IMR-90 (cell line): ENCODE results near the gene PRSS50. TPM values are rescaled to one million over a fixed set of nuclear protein-coding genes. Genes with fewer than 3 reads are reported as not detected.

Experiments used
- ATAC-seq: fragments of 200-7000 bp; cut with Tn5 transposase; 2 replicates; pipeline ENCODE4 v1.9.1; 2020; ENCODE audit warnings: low read depth, mild to moderate bottlenecking, moderate library complexity
- BruUV-seq: library from RNA; stranded (reverse); fragments of 400-500 nt; replicated peaks from 2 replicates; lab custom pipeline; 2021; lab: Mats Ljungman, UMichigan
- CTCF ChIA-PET: fragments of 300-600 bp; formaldehyde crosslinking; extraction: SDS; loops from one replicate; lab custom pipeline; 2021; ENCODE audit warnings: antibody characterized with exemption; lab: Yijun Ruan, JAX
- POLR2A ChIA-PET: fragments of 300-600 bp; sonication (Branson Sonifier 250); formaldehyde crosslinking; loops from one replicate; lab custom pipeline; 2022; ENCODE audit warnings: antibody characterized with exemption; ENCODE audit not compliant: unreplicated experiment; lab: Charles Lee
- DNase-seq: peaks from one replicate; pipeline ENCODE4 v3.0.0; 2013
- H2AFZ ChIP-seq: replicated peaks from 2 replicates; pipeline ENCODE3; 2013; ENCODE audit warnings: low read length, mild to moderate bottlenecking; ENCODE audit not compliant: poor library complexity
- H2AK5ac ChIP-seq: 2 replicates; pipeline ENCODE4 v1.6.1; 2013; ENCODE audit warnings: low read depth, low read length, inconsistent platforms
- H2AK9ac ChIP-seq: replicated peaks from 2 replicates; pipeline ENCODE3; 2013; ENCODE audit warnings: mild to moderate bottlenecking, low read depth, low read length, moderate library complexity; ENCODE audit not compliant: poor library complexity
- H2BK120ac ChIP-seq: 2 replicates; pipeline ENCODE4 v1.6.1; 2013; ENCODE audit warnings: low read depth, low read length, inconsistent platforms
- H2BK15ac ChIP-seq: 3 replicates; pipeline ENCODE4 v1.6.1; 2013; ENCODE audit warnings: low read depth, low read length, inconsistent platforms
- H2BK20ac ChIP-seq: 2 replicates; pipeline ENCODE4 v1.6.1; 2013; ENCODE audit warnings: low read depth, mild to moderate bottlenecking, inconsistent platforms, low read length, moderate library complexity
- H2BK5ac ChIP-seq: 2 replicates; pipeline ENCODE4 v1.6.1; 2013; ENCODE audit warnings: mild to moderate bottlenecking, low read depth, low read length, inconsistent platforms; ENCODE audit not compliant: poor library complexity, severe bottlenecking
- H3K14ac ChIP-seq: replicated peaks from 2 replicates; pipeline ENCODE4 v1.6.1; 2013; ENCODE audit warnings: low read depth, low read length, inconsistent platforms
- H3K18ac ChIP-seq: 2 replicates; pipeline ENCODE4 v1.6.1; 2013; ENCODE audit warnings: low read depth, low read length, control low read depth
- H3K23ac ChIP-seq: 2 replicates; pipeline ENCODE4 v1.6.1; 2013; ENCODE audit warnings: low read depth, low read length, inconsistent platforms
- H3K27ac ChIP-seq: 2 replicates; pipeline ENCODE4 v1.5.1; 2013; ENCODE audit warnings: mild to moderate bottlenecking, control low read depth, low read length; ENCODE audit not compliant: insufficient read depth
- H3K27me3 ChIP-seq: 2 replicates; pipeline ENCODE4 v1.6.1; 2013; ENCODE audit warnings: low read length; ENCODE audit not compliant: control insufficient read depth, insufficient read depth
- H3K36me3 ChIP-seq: 2 replicates; pipeline ENCODE4 v1.6.1; 2013; ENCODE audit warnings: low read length, mixed read lengths; ENCODE audit not compliant: control insufficient read depth, insufficient read depth
- H3K4ac ChIP-seq: 2 replicates; pipeline ENCODE4 v1.6.1; 2013; ENCODE audit warnings: low read depth, low read length, inconsistent platforms
- H3K4me1 ChIP-seq: 2 replicates; pipeline ENCODE4 v1.6.1; 2013; ENCODE audit warnings: low read length, mixed read lengths; ENCODE audit not compliant: control insufficient read depth, insufficient read depth
- H3K4me2 ChIP-seq: 2 replicates; pipeline ENCODE4 v1.6.1; 2013; ENCODE audit warnings: low read depth, mild to moderate bottlenecking, control low read depth, low read length, moderate library complexity
- H3K4me3 ChIP-seq: 2 replicates; pipeline ENCODE4 v1.5.1; 2013; ENCODE audit warnings: low read depth, mild to moderate bottlenecking, control low read depth, low read length, moderate library complexity; ENCODE audit not compliant: insufficient read depth
- H3K56ac ChIP-seq: 2 replicates; pipeline ENCODE4 v1.6.1; 2013; ENCODE audit warnings: low read length, inconsistent platforms; ENCODE audit not compliant: insufficient read depth; ENCODE audit errors: extremely low read depth
- H3K79me1 ChIP-seq, 2 experiments: 2 replicates each; pipeline ENCODE4 v1.6.1; 2013; ENCODE audit warnings: low read length in 2 of 2, inconsistent platforms in 1 of 2, low read depth in 1 of 2
- H3K9ac ChIP-seq: 2 replicates; pipeline ENCODE4 v1.6.1; 2013; ENCODE audit warnings: low read depth, low read length, control low read depth
- H3K9me1 ChIP-seq: 2 replicates; pipeline ENCODE4 v1.6.1; 2013; ENCODE audit warnings: low read length, inconsistent platforms; ENCODE audit not compliant: insufficient read depth
- H3K9me3 ChIP-seq: 2 replicates; pipeline ENCODE4 v1.6.1; 2013; ENCODE audit warnings: low read length; ENCODE audit not compliant: control insufficient read depth, insufficient read depth
- H4K20me1 ChIP-seq: 2 replicates; pipeline ENCODE4 v1.6.1; 2013; ENCODE audit warnings: low read length, inconsistent platforms; ENCODE audit not compliant: insufficient read depth
- H4K5ac ChIP-seq: 2 replicates; pipeline ENCODE4 v1.6.1; 2013; ENCODE audit warnings: mild to moderate bottlenecking, low read depth, low read length, control low read depth
- H4K8ac ChIP-seq, 2 experiments: 2 replicates each; pipeline ENCODE4 v1.6.1; 2013; ENCODE audit warnings: low read depth in 2 of 2, low read length in 2 of 2, control low read depth in 1 of 2, inconsistent platforms in 1 of 2
- H4K91ac ChIP-seq: 2 replicates; pipeline ENCODE4 v1.6.1; 2013; ENCODE audit warnings: low read depth, low read length, inconsistent platforms; ENCODE audit not compliant: insufficient read depth
- BHLHE40 ChIP-seq: fragments of 150-350 bp; IDR thresholded peaks from 2 replicates; pipeline ENCODE4 v1.6.1; 2016; ENCODE audit warnings: mild to moderate bottlenecking, low read depth, low read length
- CEBPB ChIP-seq: IDR thresholded peaks from 2 replicates; pipeline ENCODE4 v1.6.1; 2012; ENCODE audit warnings: low read depth, low read length, improper control_type of control experiment
- CHD1 ChIP-seq: IDR thresholded peaks from 2 replicates; pipeline ENCODE4 v1.6.1; 2012; ENCODE audit warnings: low read depth, low read length, improper control_type of control experiment
- MAFK ChIP-seq: IDR thresholded peaks from 2 replicates; pipeline ENCODE4 v1.6.1; 2012; ENCODE audit warnings: low read depth, low read length, improper control_type of control experiment
- MAZ ChIP-seq: IDR thresholded peaks from 2 replicates; pipeline ENCODE4 v1.6.1; 2012; ENCODE audit warnings: low read depth, mild to moderate bottlenecking, low read length, improper control_type of control experiment, moderate library complexity, borderline replicate concordance
- NFE2L2 ChIP-seq: fragments of 150-350 bp; IDR thresholded peaks from 2 replicates; pipeline ENCODE4 v1.6.1; 2016; ENCODE audit warnings: low read depth, mild to moderate bottlenecking, low read length
- RCOR1 ChIP-seq: IDR thresholded peaks from 2 replicates; pipeline ENCODE4 v1.6.1; 2012; ENCODE audit warnings: mild to moderate bottlenecking, low read length, improper control_type of control experiment; ENCODE audit not compliant: insufficient replicate concordance
- SMC3 ChIP-seq: fragments of 150-350 bp; IDR thresholded peaks from 2 replicates; pipeline ENCODE4 v1.6.1; 2016; ENCODE audit warnings: low read depth, mild to moderate bottlenecking, antibody characterized with exemption, low read length, moderate library complexity
- WGBS, 2 experiments: methylation state at CpG; one replicate each; pipeline versions ENCODE4 v1.1.5 to v1.1.7; 2013; ENCODE audit warnings: missing lambda C conversion rate in 2 of 2; ENCODE audit not compliant: insufficient read length in 1 of 2; ENCODE audit errors: extremely low coverage in 2 of 2; 5-methylcytosine and 5-hydroxymethylcytosine counted together
- dilution Hi-C: fragments of 300-500 bp; cut with HindIII; formaldehyde crosslinking; loops from one replicate; pipeline ENCODE4 v1.14.3; 2018; ENCODE audit warnings: low sequenced_read_pairs; ENCODE audit not compliant: unreplicated experiment
- in situ Hi-C: fragments of 300-500 bp; cut with MboI; formaldehyde crosslinking; loops from 3 replicates; pipeline ENCODE4 v1.14.3; 2019; ENCODE audit warnings: low sequenced_read_pairs, inconsistent platforms, mixed read lengths
- intact Hi-C: fragments of 100-400 bp; cut with micrococcal nuclease; formaldehyde crosslinking; loops from 2 replicates; pipeline ENCODE4 v1.10.0; 2022
- polyA plus RNA-seq, 3 experiments: library from polyadenylated mRNA; depleted of rRNA; stranded (reverse); fragments of >200 nt; gene quantifications; 2 replicates each; pipeline ENCODE4 v1.2.3, GENCODE V29; 2012; ENCODE audit warnings: low replicate concordance in 1 of 3
- total RNA-seq: library from RNA; depleted of rRNA; stranded (reverse); fragments of >200 nt; gene quantifications from 2 replicates; pipeline ENCODE4 v1.2.3, GENCODE V29; 2012
- TF ChIP-seq, protein P1 (sequence below): fragments of 150-350 bp; IDR thresholded peaks from 2 replicates; pipeline ENCODE4 v1.6.1; 2017; ENCODE audit warnings: mild to moderate bottlenecking, antibody characterized with exemption, low read length, low read depth
- TF ChIP-seq, protein P2 (sequence below): fragments of 150-350 bp; IDR thresholded peaks from 2 replicates; pipeline ENCODE4 v1.6.1; 2016; ENCODE audit warnings: low read depth, mild to moderate bottlenecking, low read length, moderate library complexity, borderline replicate concordance

The PRSS50 gene
- total and polyA plus RNA-seq, 2 of the 4 experiments (the other 2 are of a cell fraction) = not detected

DNA sequence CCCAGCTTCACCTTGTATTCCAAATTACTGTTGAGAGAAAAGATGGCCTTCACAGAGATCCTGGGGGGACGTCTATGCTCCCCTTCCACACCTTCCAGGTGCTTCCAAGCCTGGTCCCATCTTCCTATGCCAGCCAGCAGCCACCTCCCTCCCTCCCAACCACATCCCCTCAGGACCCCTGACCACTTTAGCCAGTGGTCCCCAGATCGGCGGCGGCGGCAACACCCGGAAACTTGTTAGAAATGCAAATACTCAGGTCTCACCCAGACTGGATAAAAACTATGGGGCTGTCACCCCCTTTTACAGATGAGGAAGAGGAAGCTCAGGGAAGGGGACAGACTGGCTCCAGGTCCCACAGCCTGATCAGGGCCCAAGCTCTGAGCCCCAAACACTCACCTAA lies 38.0 kb upstream of the PRSS50 start:
- TF ChIP-seq RCOR1 = no peak
- TF ChIP-seq NFE2L2 = no peak
- no peak for TF ChIP-seq CEBPB
- TF ChIP-seq MAZ = no peak
- TF ChIP-seq, protein P1, sequence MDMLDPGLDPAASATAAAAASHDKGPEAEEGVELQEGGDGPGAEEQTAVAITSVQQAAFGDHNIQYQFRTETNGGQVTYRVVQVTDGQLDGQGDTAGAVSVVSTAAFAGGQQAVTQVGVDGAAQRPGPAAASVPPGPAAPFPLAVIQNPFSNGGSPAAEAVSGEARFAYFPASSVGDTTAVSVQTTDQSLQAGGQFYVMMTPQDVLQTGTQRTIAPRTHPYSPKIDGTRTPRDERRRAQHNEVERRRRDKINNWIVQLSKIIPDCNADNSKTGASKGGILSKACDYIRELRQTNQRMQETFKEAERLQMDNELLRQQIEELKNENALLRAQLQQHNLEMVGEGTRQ = no peak
- TF ChIP-seq, protein P2, sequence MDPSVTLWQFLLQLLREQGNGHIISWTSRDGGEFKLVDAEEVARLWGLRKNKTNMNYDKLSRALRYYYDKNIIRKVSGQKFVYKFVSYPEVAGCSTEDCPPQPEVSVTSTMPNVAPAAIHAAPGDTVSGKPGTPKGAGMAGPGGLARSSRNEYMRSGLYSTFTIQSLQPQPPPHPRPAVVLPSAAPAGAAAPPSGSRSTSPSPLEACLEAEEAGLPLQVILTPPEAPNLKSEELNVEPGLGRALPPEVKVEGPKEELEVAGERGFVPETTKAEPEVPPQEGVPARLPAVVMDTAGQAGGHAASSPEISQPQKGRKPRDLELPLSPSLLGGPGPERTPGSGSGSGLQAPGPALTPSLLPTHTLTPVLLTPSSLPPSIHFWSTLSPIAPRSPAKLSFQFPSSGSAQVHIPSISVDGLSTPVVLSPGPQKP = no peak
- no peak for TF ChIP-seq SMC3
- TF ChIP-seq BHLHE40 = no peak
- TF ChIP-seq MAFK = no peak
- TF ChIP-seq CHD1 = no peak
- intact Hi-C loops = no loop called here

More for the DNA sequence above, 38.0 kb upstream of the PRSS50 start:
- no peak overlapping the region for H3K9ac ChIP-seq
- H2AK9ac ChIP-seq = no peak overlapping the region
- H2BK20ac ChIP-seq = no peak overlapping the region
- no peak overlapping the region for H3K14ac ChIP-seq
- H3K79me1 ChIP-seq = no peaks in the 10 kb centered on the region
- H2BK5ac ChIP-seq = no peak overlapping the region
- no peak overlapping the region for H4K5ac ChIP-seq
- H2BK120ac ChIP-seq = no peak overlapping the region
- H3K4me3 ChIP-seq = no peak overlapping the region
- H3K27me3 ChIP-seq = peaks cover 16% of the 10 kb centered on the region
- ATAC-seq = no peak
- in situ Hi-C loops (no loop called here), dilution Hi-C loops (no loop called here)
- H3K4me1 ChIP-seq = no peaks in the 10 kb centered on the region
- H3K36me3 ChIP-seq = no peaks in the 10 kb centered on the region
- no CpG with 5 or more reads among the region's 6 CpGs for WGBS, 2 experiments
- BruUV-seq = no TSS peak
- CTCF ChIA-PET = no interaction called here
- no peak overlapping the region for H3K23ac ChIP-seq
- H4K91ac ChIP-seq = no peak overlapping the region
- H2AFZ ChIP-seq = no peak overlapping the region
- no peak overlapping the region for H3K18ac ChIP-seq
- H3K4me2 ChIP-seq = no peak overlapping the region
- no peak overlapping the region for H2BK15ac ChIP-seq
- H4K8ac ChIP-seq = no peak overlapping the region
- DNase-seq = no peak
- POLR2A ChIA-PET = no interaction called here
- H4K20me1 ChIP-seq = no peaks in the 10 kb centered on the region
- no peaks in the 10 kb centered on the region for H3K9me1 ChIP-seq
- H3K27ac ChIP-seq = no peak overlapping the region
- no peak overlapping the region for H3K4ac ChIP-seq
- no peak overlapping the region for H3K56ac ChIP-seq
- no peak overlapping the region for H2AK5ac ChIP-seq
- no peaks in the 10 kb centered on the region for H3K9me3 ChIP-seq
